Measurements from ENCODE around the gene ASPG.

ASPG gene

GRCh38 chr14:104103061-104103445 is 17.6 kb downstream of the ASPG start:
- in situ Hi-C loops (cut with MboI; ENCODE audit: low sequenced_read_pairs) = no loop called here

- in situ Hi-C loops (cut with MboI; ENCODE audit: low sequenced_read_pairs) = no loop called here
Measured at GRCh38 chr14:104103446-104104075, 18.1 kb downstream of the ASPG start.

- in situ Hi-C loops (cut with MboI; ENCODE audit: low sequenced_read_pairs) = no loop called here
Measured at GRCh38 chr14:104104076-104104901, 18.8 kb downstream of the ASPG start.

- in situ Hi-C loops (cut with MboI; ENCODE audit: low sequenced_read_pairs) = no loop called here
Measured at GRCh38 chr14:104105071-104105821, 19.7 kb downstream of the ASPG start.

- in situ Hi-C loops (cut with MboI; ENCODE audit: low sequenced_read_pairs) = no loop called here
Measured at GRCh38 chr14:104105822-104106470, 20.4 kb downstream of the ASPG start.

- in situ Hi-C loops (cut with MboI; ENCODE audit: low sequenced_read_pairs) = no loop called here
Measured at GRCh38 chr14:104106471-104106991, 21.0 kb downstream of the ASPG start.

GRCh38 chr14:104107101-104107581 is 21.6 kb downstream of the ASPG start:
- in situ Hi-C loops (cut with MboI; ENCODE audit: low sequenced_read_pairs) = no loop called here

GRCh38 chr14:104107611-104108569 is 22.4 kb downstream of the ASPG start:
- in situ Hi-C loops (cut with MboI; ENCODE audit: low sequenced_read_pairs) = no loop called here

- in situ Hi-C loops (cut with MboI; ENCODE audit: low sequenced_read_pairs) = no loop called here
Measured at GRCh38 chr14:104108570-104109541, 23.4 kb downstream of the ASPG start.

- in situ Hi-C loops (cut with MboI; ENCODE audit: low sequenced_read_pairs) = no loop called here
Measured at GRCh38 chr14:104109731-104110361, 24.3 kb downstream of the ASPG start.

- in situ Hi-C loops (cut with MboI; ENCODE audit: low sequenced_read_pairs) = no loop called here
Measured at GRCh38 chr14:104110491-104111209, 25.1 kb downstream of the ASPG start.

- in situ Hi-C loops (cut with MboI; ENCODE audit: low sequenced_read_pairs) = no loop called here
Measured at GRCh38 chr14:104111301-104112112, 26.0 kb downstream of the ASPG start.

GRCh38 chr14:104112113-104112505 is 26.6 kb downstream of the ASPG start:
- in situ Hi-C loops (cut with MboI; ENCODE audit: low sequenced_read_pairs) = no loop called here

- in situ Hi-C loops (cut with MboI; ENCODE audit: low sequenced_read_pairs) = no loop called here
Measured at GRCh38 chr14:104112609-104113571, 27.4 kb downstream of the ASPG start.

GRCh38 chr14:104113631-104114420 is 28.3 kb downstream of the ASPG start:
- in situ Hi-C loops (cut with MboI; ENCODE audit: low sequenced_read_pairs) = no loop called here

Measured in HL-60/S4 treated with retinoic acid at 250 ng/mL for 4 days and 3 days (cell line).